Transverse colon (tissue), 4 donors: ENCODE measurements around the gene KLHL13. TPM values are rescaled to one million over a fixed set of nuclear protein-coding genes. Genes with fewer than 3 reads are reported as not detected.

Source experiments
- DNase-seq: peaks from one replicate; pipeline ENCODE4 v3.0.0-alpha.2; 2019
- H3K27ac ChIP-seq, 4 donors: fragments of 200-600 bp; sonication (generic); 2 replicates each; pipeline ENCODE4 v1.5.1; 2016 to 2018; ENCODE audit warnings: inconsistent platforms in 4 of 4
- H3K27me3 ChIP-seq: fragments of 200-600 bp; sonication (generic); 2 replicates; pipeline ENCODE4 v1.5.1; 2017; ENCODE audit warnings: inconsistent platforms
- H3K36me3 ChIP-seq, 4 donors: fragments of 200-600 bp; sonication (generic); 2 replicates each; pipeline ENCODE4 v1.5.1; 2017 to 2019; ENCODE audit warnings: inconsistent platforms in 4 of 4
- H3K4me1 ChIP-seq, 4 donors: fragments of 200-600 bp; sonication (generic); 2 replicates each; pipeline ENCODE4 v1.5.1; 2017 to 2020; ENCODE audit warnings: inconsistent platforms in 4 of 4
- H3K4me3 ChIP-seq, 4 donors: fragments of 200-600 bp; sonication (generic); 1 replicate in 1 of 4; 2 replicates in 3 of 4; pipeline versions ENCODE4 v1.5.1 to v1.6.1; 2017 to 2019; ENCODE audit warnings: inconsistent platforms in 4 of 4
- H3K9me3 ChIP-seq, 2 donors: fragments of 200-600 bp; sonication (generic); 2 replicates each; pipeline ENCODE4 v1.5.1; 2017 to 2019; ENCODE audit warnings: inconsistent platforms in 2 of 2
- CTCF ChIP-seq, 5 experiments: fragments of 200-600 bp in 3 of 5; fragments of 450-650 bp in 2 of 5; sonication (generic) in 3 of 5; IDR thresholded peaks; 1 replicate in 2 of 5; 2 replicates in 3 of 5; pipeline ENCODE4 v1.5.1; 2016 to 2017; ENCODE audit warnings: antibody characterized with exemption in 5 of 5, inconsistent platforms in 3 of 5, mild to moderate bottlenecking in 2 of 5, moderate library complexity in 1 of 5
- EP300 ChIP-seq: sonication (generic); formaldehyde crosslinking; IDR thresholded peaks from one replicate; pipeline ENCODE4 v1.6.1; 2017; ENCODE audit warnings: antibody characterized with exemption, low read depth
- POLR2A ChIP-seq: fragments of 450-650 bp; IDR thresholded peaks from one replicate; pipeline ENCODE4 v1.6.1; 2016; ENCODE audit warnings: antibody characterized with exemption, mild to moderate bottlenecking, moderate library complexity
- POLR2AphosphoS5 ChIP-seq, 3 donors: sonication (generic); formaldehyde crosslinking; IDR thresholded peaks; one replicate each; pipeline ENCODE4 v1.6.1; 2016; ENCODE audit warnings: antibody characterized with exemption in 3 of 3
- WGBS, 2 donors: methylation state at CpG; one replicate each; pipeline ENCODE4 v1.1.5; 2018; ENCODE audit warnings: low coverage in 1 of 2; 5-methylcytosine and 5-hydroxymethylcytosine counted together
- in situ Hi-C, 4 donors: fragments of 200-750 bp; cut with MboI; loops; one replicate each; pipeline versions ENCODE4 v1.15.0 to v1.15.1; 2017; ENCODE audit warnings: low sequenced_read_pairs in 3 of 4, low pct_ligation_motif_present in 1 of 4, low pct_unique_long_range_greater_than_20kb in 1 of 4
- intact Hi-C: fragments of 100-400 bp; cut with DNase I; formaldehyde crosslinking; loops from one replicate; pipeline ENCODE4 v1.15.1; 2023; ENCODE audit warnings: low total_unique reads
- total RNA-seq, 4 donors: library from RNA; depleted of rRNA; stranded (reverse); fragments of >200 nt; gene quantifications; one replicate each; pipeline ENCODE4 v1.1.0, GENCODE V29; 2016

Gene KLHL13
- total RNA-seq, 4 donors from 2014 or later = 0.20 to 7.1 (median 2.7) TPM

- DNase-seq = no peak
- intact Hi-C loops (no loop called here), in situ Hi-C loops (no loop called here)
- H3K4me1 ChIP-seq = no peaks in the 10 kb centered on the region
- H3K27ac ChIP-seq = no peak overlapping the region
- TF ChIP-seq POLR2AphosphoS5 (IDR thresholded peaks at IDR 0.05) (no peak), POLR2A (no peak), EP300 (no peak), CTCF (IDR thresholded peaks at IDR 0.05) (no peak)
- no peaks in the 10 kb centered on the region for H3K36me3 ChIP-seq
- no peaks in the 10 kb centered on the region for H3K9me3 ChIP-seq
- H3K4me3 ChIP-seq = no peak overlapping the region
- no peaks in the 10 kb centered on the region for H3K27me3 ChIP-seq
Observed at GRCh38 chrX:118000518-118000917, 116.1 kb downstream of the KLHL13 start.

- Histone ChIP-seq H3K9me3 (no peaks in the 10 kb centered on the region), H3K4me3 (no peak overlapping the region), H3K27me3 (no peaks in the 10 kb centered on the region), H3K27ac (no peak overlapping the region), H3K36me3 (no peaks in the 10 kb centered on the region), H3K4me1 (no peaks in the 10 kb centered on the region)
- intact Hi-C loops = no loop called here
- DNase-seq = no peak
- whole genome bisulfite sequencing, 2 donors = 69% methylated on average over 2 of the region's 2 CpGs; no CpG with 5 or more reads in 1 of the 2 donors
- in situ Hi-C loops = loop anchor here in 2 of 4 donors (10.0 to 25.0 kb wide), 2 partner anchors 227 to 239 kb away; no protein-coding TSS in a partner anchor
- TF ChIP-seq EP300 = no peak
- no peak for TF ChIP-seq CTCF (IDR thresholded peaks at IDR 0.05)
- no peak for TF ChIP-seq POLR2AphosphoS5 (IDR thresholded peaks at IDR 0.05)
- TF ChIP-seq POLR2A = no peak
Observed at GRCh38 chrX:117998171-117998570, 118.4 kb downstream of the KLHL13 start.

- H3K4me3 ChIP-seq = no peak overlapping the region
- H3K27ac ChIP-seq = no peak overlapping the region
- intact Hi-C loops (no loop called here), in situ Hi-C loops (loop anchor here in 2 of 4 donors (10.0 to 25.0 kb wide), 2 partner anchors 228 to 240 kb away; no protein-coding TSS in a partner anchor)
- no peaks in the 10 kb centered on the region for H3K27me3 ChIP-seq
- TF ChIP-seq CTCF (IDR thresholded peaks at IDR 0.05) (peak in 4 of 5 experiments; percentile 26 to 32 (median 30)), POLR2AphosphoS5 (IDR thresholded peaks at IDR 0.05) (no peak)
- no peaks in the 10 kb centered on the region for H3K4me1 ChIP-seq
- DNase-seq = no peak
- H3K36me3 ChIP-seq = no peaks in the 10 kb centered on the region
- WGBS, 2 donors = 29 to 47% methylated on average over 2 to 3 of the region's 3 CpGs
- no peaks in the 10 kb centered on the region for H3K9me3 ChIP-seq
Observed at GRCh38 chrX:117996918-117997480, 119.6 kb downstream of the KLHL13 start.

- no peaks in the 10 kb centered on the region for H3K36me3 ChIP-seq
- TF ChIP-seq CTCF (IDR thresholded peaks at IDR 0.05) (no peak), POLR2A (no peak), EP300 (no peak), POLR2AphosphoS5 (IDR thresholded peaks at IDR 0.05) (no peak)
- no peak overlapping the region for H3K4me3 ChIP-seq
- no peaks in the 10 kb centered on the region for H3K4me1 ChIP-seq
- no peak for DNase-seq
- H3K27ac ChIP-seq = no peak overlapping the region
- 69 to 90% methylated on average over 3 to 4 of the region's 4 CpGs for WGBS, 2 donors
- H3K27me3 ChIP-seq = no peaks in the 10 kb centered on the region
- in situ Hi-C loops = loop anchor here in 2 of 4 donors (10.0 to 25.0 kb wide), 2 partner anchors 228 to 241 kb away; no protein-coding TSS in a partner anchor
- no peaks in the 10 kb centered on the region for H3K9me3 ChIP-seq
- intact Hi-C loops = no loop called here
Observed at GRCh38 chrX:117996408-117996807, 120.2 kb downstream of the KLHL13 start.
